Choroid plexus epithelial cell (primary cell): Measurements from ENCODE around the gene YTHDF1.

Source experiments
- DNase-seq: peaks from one replicate; pipeline ENCODE4 v3.0.0-alpha.2; 2010; ENCODE audit warnings: low read depth
- H3K4me3 ChIP-seq: 2 replicates; pipeline ENCODE4 v1.5.1; 2011; ENCODE audit warnings: low read depth, mild to moderate bottlenecking, control low read depth, low read length, moderate library complexity
- CTCF ChIP-seq: conservative IDR thresholded peaks from 2 replicates; pipeline ENCODE4 v1.5.1; 2011; ENCODE audit warnings: low read depth, mild to moderate bottlenecking, control low read depth, inconsistent platforms, low read length, moderate library complexity

YTHDF1 gene

GRCh38 chr20:63196768-63197470 lies 19.0 kb downstream of the YTHDF1 start:
- no peak for DNase-seq
- no peak overlapping the region for H3K4me3 ChIP-seq
- TF ChIP-seq CTCF = no peak

- no peak for TF ChIP-seq CTCF
- no peak for DNase-seq
- H3K4me3 ChIP-seq = no peak overlapping the region
Observed at GRCh38 chr20:63194797-63195173, 21.1 kb downstream of the YTHDF1 start.

GRCh38 chr20:63194007-63194796 lies 21.7 kb downstream of the YTHDF1 start:
- DNase-seq = no peak
- TF ChIP-seq CTCF = no peak
- H3K4me3 ChIP-seq = no peak overlapping the region

- TF ChIP-seq CTCF = no peak
- DNase-seq = no peak
Observed at GRCh38 chr20:63192721-63193120, 23.2 kb downstream of the YTHDF1 start.

GRCh38 chr20:63191400-63191799 lies 24.5 kb downstream of the YTHDF1 start:
- no peak overlapping the region for H3K4me3 ChIP-seq
- DNase-seq = no peak
- no peak for TF ChIP-seq CTCF

More at GRCh38 chr20:63192721-63193120, 23.2 kb downstream of the YTHDF1 start:
- no peak overlapping the region for H3K4me3 ChIP-seq

GRCh38 chr20:63190828-63191227 lies 25.1 kb downstream of the YTHDF1 start:
- H3K4me3 ChIP-seq = no peak overlapping the region
- DNase-seq = no peak
- no peak for TF ChIP-seq CTCF
